ENCODE measurements around the gene DDX4.

DDX4 gene

DNA sequence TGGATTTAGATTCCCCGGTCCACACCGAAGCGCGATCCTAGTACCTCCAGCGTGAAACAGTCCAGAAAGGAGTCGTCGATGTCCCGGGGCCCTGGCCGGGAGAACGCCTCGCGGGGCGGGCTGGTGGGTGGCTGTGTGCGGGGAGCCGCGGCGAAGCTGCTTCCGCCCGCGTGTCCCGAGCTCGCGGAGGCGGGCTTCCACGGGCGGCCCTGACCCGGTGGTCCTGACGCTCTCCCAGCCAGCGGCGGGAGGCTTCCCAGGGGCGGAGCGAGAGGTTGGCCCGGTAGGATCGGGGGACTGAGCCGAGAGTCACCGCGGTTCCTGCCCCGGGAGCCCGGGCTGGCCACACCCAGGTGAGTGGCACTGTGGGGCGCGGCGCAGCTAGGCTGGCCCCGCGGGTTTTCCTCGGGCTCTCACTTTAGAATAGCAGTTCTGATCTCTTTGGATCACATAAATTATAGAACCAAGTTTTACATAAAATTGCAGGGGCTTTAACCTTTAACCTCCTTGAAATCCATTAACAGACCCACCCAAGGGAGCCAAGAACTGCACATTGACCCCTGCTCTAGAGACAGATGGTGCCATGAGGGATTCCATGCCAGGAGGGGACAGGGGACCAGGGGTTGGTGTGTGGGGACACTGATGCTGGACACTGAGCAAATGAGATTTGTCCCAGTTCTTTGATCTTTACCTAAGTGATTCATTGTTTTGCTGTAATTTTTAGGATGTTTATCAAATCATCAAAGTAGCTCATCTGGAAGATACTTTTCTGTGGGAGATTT is 84.1 kb downstream of the DDX4 start:
- no peak for DNase-seq (ENCODE audit: low read depth)

DNA sequence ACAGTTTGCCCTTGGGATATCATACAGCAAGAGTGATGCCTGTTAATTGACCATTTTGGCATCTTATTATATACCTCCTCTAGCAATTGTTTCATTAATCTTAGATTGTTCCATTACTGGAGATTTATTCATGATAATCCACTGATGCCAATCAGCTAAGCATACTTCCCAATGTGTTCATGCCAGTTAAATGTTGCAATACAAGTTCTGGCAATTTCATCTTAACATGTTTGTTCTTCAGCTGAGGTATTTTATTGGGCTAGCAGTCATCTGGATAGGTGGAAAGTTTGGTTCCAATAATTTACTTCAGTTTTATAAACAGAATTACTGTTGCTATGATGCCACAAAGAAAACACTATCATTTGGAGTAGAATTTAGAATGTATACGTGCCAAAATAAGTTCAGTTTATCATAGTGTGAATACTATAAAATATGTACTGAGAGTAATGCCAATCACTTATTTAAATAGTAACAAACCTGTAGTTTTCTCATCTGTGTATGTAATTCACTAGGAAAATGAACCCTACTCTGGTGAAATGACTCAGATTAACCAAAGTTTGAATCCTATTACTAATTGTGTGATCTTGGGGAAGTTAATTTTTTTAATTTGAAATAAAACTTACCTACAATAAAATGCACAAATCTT is 85.4 kb downstream of the DDX4 start:
- DNase-seq (ENCODE audit: low read depth), result no peak

DNA sequence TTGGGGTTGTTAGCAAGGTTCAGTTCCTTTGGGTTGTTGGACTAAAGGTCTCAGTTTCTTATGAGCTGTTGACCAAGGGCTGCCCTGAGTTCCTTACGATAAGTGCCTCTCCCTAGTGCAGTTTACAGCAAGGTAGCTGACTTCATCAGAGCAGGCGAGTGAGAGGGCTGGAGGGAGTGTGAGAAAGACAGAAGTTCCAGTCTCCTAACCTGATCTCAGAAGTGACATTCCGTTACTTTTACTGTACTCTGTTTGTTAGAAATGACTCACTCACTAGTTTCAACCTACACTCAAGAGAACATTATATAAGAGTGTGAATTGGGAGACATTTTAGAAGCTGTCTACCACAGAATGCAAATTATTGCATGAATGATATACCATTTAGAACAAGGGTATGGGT is 92.1 kb downstream of the DDX4 start:
- DNase-seq (ENCODE audit: low read depth), result no peak

DNA sequence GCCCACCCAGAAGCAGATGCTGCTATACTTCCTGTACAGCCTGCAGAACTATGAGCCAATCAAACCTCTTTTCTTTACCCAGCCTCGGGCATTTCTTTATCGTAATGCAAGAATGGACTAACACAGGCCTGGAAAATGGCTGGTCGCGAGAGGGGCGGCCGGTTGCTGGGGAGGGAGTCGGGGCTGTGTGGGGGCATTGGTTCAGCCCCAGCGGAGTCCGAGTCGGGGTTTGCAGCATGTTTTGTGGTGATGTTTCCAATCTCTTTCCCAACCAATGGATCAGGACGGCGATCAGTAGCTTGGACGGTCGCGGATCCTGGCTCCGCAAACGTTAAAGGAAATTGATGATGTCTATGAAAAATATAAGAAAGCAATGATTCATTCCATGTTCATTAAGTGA is 94.6 kb downstream of the DDX4 start:
- no peak for DNase-seq (ENCODE audit: low read depth)

DNA sequence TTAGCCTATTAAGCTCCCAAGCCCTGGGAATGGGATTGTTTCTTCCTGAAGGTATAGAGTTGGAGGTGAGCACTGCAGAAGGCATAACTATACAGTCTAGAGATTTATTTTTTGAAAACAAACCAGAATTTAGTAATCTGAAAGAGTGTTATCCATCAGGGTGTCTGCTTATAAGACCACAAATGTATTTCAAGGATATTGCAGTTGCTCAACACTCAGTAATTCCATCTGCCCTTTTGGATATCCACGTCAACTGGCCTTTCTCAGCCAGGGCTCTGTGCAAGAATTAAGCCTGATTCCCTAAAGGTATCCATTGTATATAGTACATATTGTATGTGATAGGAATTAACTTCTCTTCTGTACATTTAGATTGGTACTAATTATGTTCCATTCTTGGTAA is 98.3 kb downstream of the DDX4 start:
- no peak for DNase-seq (ENCODE audit: low read depth)

DNA sequence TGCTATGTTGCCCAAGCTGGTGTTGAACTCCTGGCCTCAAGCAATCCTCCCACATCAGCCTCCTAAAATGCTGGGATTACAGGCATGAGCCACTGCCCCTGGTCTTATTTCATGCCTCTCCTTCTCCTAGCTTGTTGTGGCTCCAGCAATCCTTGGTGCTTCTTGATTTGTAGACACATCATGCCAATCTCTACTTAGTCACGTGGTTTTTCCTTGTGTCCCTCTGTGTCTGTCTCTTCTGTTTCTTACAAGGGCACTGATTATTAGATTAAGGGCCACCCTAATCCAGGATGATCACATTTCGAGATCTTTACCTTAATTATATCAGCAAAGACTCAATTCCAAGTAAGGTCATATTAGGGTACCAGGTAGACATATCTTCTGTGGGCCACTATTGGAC is 104.1 kb downstream of the DDX4 start:
- DNase-seq (ENCODE audit: low read depth), result no peak

DNA sequence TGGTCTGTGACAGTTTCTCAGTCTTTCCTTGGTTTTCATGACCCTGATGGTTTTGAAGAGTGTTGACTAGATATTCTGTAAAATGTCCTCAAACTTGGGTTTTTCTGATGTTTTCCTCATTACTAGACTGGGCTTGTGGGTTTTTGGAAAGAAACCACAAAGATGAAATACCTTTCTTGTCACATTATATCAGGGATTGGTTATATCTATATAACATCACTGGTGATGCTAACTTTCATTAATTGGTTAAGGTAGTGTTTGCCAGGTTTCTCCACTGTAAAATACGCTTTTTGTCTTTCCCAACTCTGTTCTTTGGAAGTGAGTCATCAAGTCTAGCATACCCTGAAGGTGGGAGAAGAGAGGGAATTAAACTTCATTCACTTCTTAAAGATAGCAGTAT is 110.0 kb downstream of the DDX4 start:
- no peak for DNase-seq (ENCODE audit: low read depth)

DNA sequence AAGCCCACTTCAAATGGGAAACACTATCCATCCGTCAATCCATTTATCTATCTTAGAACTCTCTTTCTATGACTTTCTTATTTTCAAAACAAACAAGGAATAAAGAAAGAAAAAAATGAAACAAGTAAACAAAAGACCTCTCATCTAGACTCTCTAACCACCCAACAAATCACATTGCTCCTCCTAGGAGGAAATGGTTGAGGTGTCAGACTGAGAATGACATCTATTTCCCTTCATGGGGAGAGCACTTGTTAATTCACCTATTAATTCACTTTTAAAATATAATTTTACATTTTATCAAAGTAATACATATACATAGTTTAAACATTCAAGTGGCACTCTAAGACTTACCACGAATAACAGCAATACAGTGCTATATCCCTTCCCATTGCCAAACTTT is 110.9 kb downstream of the DDX4 start:
- DNase-seq (ENCODE audit: low read depth), result no peak

DNA sequence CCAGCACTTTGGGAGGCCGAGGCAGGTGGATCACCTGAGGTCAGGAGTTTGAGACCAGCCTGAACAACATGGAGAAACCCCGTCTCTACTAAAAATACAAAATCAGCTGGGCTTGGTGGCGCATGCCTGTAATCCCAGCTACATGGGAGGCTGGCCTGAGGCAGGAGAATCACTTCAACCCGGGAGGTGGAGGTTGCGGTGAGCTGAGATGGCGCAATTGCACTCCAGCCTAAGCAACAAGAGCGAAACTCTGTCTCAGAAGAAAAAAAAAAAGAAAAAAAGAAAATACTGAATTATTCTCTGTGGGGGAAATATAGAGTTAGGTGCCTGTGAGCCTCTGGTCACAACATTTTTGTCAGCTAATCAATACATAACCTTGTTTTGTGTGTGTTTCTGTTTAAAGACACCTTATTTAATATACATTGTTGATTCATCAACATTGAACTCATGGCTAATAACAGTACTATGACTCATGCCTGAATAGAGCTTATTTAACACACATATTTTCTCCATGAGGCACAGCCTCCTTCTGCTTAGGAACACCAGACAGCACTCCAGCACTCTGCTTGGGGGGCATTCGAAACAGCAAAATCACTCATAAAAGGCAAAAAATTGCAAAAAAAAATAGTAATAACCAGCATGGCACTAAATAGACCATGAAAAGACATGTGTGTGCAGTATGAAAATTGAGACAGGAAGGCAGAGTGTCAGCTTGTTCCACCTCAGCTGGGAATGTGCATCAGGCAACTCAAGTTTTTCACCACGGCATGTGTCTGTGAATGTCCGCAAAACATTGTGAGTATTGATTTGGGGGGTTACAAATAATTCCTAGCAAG is 113.2 kb downstream of the DDX4 start, which contains the start of gene IL31RA:
Gene IL31RA, plus strand, starts transcription at position 519 of the 836 bp plus-strand sequence. Its CDS starts 214 bp downstream, at position 733.
- DNase-seq (ENCODE audit: low read depth), result no peak

DNA sequence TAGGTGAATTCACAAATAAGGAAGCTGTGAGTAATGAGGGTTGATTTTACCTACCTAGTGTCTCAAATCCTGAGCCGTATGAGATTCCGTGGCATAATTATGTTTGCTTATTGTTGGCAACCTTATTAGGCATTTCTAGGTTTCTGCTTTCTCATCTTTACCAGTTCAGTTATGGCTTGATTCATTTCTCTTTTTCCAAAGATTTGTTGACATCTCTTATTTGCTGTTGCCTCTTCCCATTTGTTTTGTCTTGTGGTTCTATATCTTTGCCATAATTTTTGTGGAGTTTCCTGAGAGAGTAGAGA is 113.8 kb downstream of the DDX4 start:
- DNase-seq (ENCODE audit: low read depth), result no peak

DNA sequence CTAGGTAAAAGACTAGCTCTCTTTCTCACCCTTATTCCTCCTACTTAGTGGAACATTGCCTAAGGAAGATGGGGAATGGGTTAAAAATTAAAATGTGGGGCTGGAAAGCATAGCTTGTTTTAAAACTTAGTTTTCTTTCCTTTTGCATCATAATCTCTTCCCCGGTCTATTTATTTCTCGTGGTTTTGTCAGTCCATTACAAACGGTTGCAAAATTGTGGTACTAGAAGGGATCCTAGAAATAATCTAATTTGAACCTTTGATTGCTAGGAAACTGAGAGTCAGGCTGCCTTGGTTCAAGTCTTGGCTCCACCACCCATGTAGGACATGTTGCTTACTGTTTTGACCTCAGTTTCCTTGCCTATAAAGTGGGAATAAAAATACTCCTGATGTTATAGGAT is 114.6 kb downstream of the DDX4 start:
- DNase-seq (ENCODE audit: low read depth), result no peak

DNA sequence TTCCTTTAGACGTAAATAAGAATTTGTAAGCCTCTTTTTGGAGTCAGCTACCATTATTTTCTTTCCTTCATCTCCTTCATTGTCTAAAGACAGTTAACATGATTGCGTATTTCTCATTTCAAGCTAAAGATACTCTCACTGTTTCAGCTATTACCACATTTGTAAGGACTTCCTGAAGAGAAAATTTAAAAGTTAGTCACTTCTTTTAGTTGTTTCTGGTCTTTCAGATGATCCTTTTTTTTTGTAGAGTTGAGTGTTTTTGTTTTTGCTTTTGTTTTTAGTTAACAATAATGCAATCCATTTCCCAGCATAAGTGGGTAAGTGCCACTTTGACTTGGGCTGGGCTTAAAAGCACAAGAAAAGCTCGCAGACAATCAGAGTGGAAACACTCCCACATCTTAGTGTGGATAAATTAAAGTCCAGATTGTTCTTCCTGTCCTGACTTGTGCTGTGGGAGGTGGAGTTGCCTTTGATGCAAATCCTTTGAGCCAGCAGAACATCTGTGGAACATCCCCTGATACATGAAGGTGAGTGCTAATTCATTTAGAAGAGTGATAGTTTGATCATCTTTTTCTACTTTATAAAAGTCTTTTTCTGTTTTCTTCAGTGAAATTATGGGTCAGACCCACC is 115.3 kb downstream of the DDX4 start:
- DNase-seq (ENCODE audit: low read depth), result no peak

DNA sequence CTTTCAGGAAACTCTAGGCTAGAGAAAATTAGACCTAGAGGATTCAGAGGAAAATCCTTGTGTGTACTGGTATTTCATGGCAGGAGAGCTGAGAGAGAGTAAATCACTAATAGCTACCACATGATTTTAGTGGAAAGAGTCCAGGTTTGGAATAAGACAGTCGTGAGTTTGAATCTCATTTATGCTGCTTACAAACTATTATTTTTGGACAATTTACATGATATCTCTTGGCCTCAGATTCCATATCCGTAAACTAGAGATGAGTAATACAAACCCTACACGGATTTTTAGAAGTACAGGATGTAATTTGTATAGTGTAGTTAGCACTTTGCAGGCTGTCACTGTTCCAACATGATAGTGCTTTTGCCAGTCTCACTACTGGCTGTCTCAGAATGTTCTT is 116.0 kb downstream of the DDX4 start:
- DNase-seq (ENCODE audit: low read depth), result no peak

DNA sequence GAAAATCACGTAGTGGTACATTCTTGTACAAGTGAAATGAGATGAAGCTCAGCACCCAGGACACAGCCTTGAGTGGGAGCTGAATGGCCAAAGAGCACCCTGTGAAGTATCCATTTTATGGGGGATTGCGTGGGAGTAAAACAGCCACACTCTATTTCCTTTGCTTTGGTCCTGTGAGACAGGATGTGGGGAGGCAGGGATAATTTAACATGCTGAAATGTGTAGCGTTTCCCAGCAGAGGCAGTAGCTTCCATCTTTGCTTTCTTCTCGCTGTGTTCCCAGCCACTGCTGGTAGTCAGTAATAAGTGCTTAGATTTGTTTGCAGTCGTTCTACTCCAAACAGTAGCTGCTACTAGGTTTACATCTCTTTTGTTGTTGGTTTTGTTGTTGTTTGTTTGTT is 117.6 kb downstream of the DDX4 start:
- DNase-seq (ENCODE audit: low read depth), result no peak

DNA sequence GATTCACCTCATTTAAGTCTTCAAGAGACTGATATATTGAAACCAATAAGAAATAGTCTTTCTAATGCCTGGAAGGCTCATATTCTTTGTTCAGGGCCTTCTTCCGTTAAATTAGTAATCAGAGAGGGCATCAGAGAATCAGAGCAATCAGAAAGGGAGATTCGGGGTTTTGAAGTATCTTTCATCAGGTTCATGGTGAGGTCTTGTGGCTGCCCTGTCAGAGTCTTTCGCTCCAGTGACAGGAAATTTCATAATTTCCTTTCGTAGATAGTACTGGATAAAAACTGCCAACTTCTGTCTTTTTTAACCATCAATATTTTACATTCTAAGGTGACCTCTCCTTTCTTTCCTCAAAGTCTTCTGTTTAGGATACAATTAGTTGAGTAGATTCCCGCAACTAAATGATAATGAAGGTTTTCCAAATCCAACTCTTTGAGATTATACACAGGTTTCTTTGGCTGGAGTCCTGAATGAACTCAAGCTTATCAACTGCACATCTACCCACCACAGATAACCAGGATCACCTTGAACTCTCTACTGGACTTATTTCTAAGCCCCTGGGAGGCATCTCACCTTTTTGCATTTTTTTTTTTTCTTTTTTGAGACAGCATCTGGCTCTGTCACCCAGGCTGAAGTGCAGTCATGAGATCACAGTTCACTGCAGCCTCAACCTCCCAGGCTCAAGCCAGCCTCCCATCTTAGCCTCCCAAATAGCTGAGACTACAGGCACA is 118.8 kb downstream of the DDX4 start:
- DNase-seq (ENCODE audit: low read depth), result no peak

DNA sequence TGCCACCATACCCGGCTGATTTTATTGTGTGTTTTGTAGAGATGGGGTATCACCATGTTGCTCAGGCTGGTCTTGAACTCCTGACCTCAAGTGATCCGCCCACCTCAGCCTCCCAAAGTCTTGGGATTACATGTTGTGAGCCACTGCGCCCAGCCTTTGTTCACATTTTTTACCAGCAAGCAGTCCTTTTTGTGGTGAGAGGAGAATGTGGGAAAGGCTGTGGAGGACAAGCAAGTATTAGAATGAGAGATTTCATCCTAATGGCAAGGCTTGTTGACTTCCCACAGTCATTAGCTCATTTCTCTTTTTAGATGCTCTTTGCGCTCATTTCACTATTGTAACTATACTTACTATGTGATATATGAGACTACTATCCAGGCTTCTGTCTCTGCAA is 119.4 kb downstream of the DDX4 start:
- no peak for DNase-seq (ENCODE audit: low read depth)

DNA sequence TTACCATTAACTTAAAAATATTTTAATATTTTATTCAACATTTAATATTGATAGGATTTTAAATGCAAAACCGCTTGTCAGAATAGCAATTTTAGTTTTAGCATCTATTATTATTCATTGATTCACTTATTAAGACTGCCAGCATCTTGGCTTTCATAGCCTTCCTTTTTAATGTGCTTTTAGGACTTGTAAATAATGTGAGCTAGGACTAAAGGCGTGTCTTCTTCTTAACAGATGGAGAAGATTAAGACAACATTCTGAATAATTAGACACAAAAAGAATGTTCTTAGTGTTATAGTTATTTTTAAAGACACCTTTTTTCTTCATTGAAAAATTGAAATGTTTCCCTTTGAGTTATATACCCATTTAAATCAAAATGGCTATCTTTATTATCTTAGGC is 120.2 kb downstream of the DDX4 start:
- DNase-seq (ENCODE audit: low read depth), result no peak

DNA sequence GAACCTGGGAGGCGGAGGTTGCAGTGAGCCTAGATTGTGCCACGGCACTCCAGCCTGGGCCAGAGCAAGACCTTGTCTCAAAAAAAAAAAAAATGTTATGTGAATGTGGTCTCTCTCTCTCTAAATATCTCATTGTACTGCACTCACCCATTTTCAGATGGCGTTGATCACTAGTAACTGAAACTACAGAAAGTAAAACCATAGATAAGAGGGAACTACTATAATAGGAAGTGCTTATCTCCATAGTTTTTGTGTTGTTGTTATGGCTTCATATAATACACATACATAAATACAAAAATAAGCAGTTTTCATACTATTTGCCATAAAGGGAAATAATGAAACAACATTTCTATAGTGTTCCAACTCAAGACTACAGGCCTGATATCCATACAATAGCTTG is 122.4 kb downstream of the DDX4 start:
- DNase-seq (ENCODE audit: low read depth), result no peak

DNA sequence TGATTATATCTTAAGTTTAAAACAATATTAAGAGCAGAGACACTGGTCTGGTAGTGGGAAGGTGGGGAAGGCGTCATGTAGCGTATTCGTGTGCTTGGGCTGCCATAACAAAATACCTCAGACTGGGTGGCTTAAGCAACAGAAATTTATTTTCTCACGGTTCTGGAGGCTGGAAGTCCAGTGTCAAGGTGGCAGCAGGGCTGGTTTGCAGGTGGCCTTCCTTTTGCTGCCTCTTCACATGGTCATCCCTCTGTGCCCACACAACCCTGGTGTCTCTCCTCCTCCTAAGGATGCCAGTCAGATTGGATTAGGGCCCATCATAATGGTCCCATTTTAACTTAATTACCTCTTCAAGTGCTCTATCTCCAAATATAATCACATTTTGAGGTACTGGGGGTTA is 122.8 kb downstream of the DDX4 start:
- no peak for DNase-seq (ENCODE audit: low read depth)

DNA sequence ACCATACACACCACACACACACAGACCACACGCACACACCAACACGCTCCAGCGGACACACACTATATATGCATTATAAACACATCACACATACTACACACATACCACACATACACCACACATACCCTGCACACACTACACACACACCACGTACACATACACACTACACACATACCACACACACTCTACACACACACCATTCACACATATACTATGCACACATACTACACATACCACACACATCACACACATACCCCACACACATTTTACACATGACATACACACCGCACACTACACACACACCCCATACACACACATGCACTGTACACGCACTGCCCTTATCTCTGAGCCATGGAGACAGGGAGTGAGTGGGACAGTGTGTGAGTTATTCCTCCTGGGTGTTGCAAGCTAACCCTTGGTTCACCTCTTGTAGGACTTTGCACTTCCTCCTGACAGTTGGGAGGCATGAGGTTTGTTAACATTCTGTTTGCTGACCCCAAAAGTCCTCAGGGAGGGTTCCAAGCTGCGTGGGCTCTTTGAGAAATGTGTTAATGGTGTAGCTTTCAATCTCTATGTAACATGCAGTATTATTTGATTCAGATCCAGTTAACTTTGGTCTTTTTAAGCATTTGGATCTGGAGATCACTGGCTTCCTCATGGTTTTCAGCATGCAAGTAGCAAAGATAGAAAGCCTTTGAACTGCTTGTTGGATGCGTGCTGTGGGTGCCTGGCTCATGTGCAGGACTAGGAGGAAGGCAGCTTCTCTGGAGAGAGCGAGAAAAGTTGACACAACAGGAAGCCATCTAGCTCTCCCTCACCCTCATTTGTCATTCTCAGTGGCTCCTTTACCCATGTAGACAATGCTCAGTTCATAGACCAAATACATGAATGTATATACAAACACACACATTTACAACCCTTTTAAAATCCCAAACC is 127.0 kb downstream of the DDX4 start:
- no peak for DNase-seq (ENCODE audit: low read depth)

DNA sequence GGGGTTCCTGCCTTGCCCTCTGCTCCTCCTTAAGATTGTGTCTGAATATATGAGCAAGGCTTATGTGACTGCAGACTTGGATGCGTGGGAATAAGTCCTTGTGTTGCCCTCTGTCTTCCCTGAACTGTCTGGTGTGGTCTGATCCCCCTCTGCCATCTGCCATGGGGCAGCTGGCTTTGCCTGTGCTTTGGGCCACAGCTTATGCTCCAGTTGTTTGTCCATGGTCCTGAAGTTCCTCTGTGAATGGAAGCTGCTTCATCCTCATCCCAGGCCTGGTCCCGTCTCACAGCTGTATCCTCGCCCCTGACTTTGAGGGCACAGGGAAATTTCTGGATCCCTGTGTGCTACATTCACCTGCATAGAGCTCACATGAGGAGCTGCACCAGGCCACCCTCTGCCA is 128.0 kb downstream of the DDX4 start:
- no peak for DNase-seq (ENCODE audit: low read depth)

Measured in stimulated activated CD4-positive, alpha-beta T cell treated with anti-CD3 and anti-CD28 coated beads, Interleukin-2, amount 100 ng/mL, for 4 hours (primary cell).